ENCODE data around the gene RPE65. TPM values are rescaled to one million over a fixed set of nuclear protein-coding genes. Genes with fewer than 3 reads are reported as not detected.
"Not testable (repeated sequence)": the region's sequence is repeated elsewhere in the genome, so short reads cannot be mapped to it uniquely, and the experiment has no call there.

RPE65 gene
- total and polyA plus RNA-seq, 9 donors: 0.04 to 0.16 (median 0.09) TPM; not detected in 1

GRCh38 chr1:68484618-68485017, 34.9 kb upstream of the RPE65 start:
- no CpG with 5 or more reads among the region's 1 CpG for WGBS (ENCODE audit: insufficient coverage)
- Histone ChIP-seq H3K9me3 (replicated peaks; ENCODE audit: control insufficient read depth, low read depth, low read length) (no peaks in the 10 kb centered on the region), H3K27ac (ENCODE audit: low read length) (no peak overlapping the region), H3K4me1 (ENCODE audit: control insufficient read depth, insufficient read depth, low read length) (no peaks in the 10 kb centered on the region), H3K36me3 (ENCODE audit: control insufficient read depth, insufficient read depth, low read length) (peaks cover 8% of the 10 kb centered on the region), H3K4me3 (ENCODE audit: low read length) (no peak overlapping the region), H3K27me3 (ENCODE audit: control insufficient read depth, insufficient read depth, low read length) (no peaks in the 10 kb centered on the region)
- no peak for DNase-seq

GRCh38 chr1:68481041-68481440, 31.3 kb upstream of the RPE65 start:
- H3K27me3 ChIP-seq (ENCODE audit: control insufficient read depth, insufficient read depth, low read length): no peaks in the 10 kb centered on the region
- peaks cover 12% of the 10 kb centered on the region for H3K36me3 ChIP-seq (ENCODE audit: control insufficient read depth, insufficient read depth, low read length)
- no peaks in the 10 kb centered on the region for H3K4me1 ChIP-seq (ENCODE audit: control insufficient read depth, insufficient read depth, low read length)
- no peak overlapping the region for H3K4me3 ChIP-seq (ENCODE audit: low read length)
- no peak for DNase-seq
- H3K27ac ChIP-seq (ENCODE audit: low read length): no peak overlapping the region
- WGBS (ENCODE audit: insufficient coverage): 89% methylated on average over 1 of the region's 3 CpGs
- H3K9me3 ChIP-seq (replicated peaks; ENCODE audit: control insufficient read depth, low read depth, low read length): no peaks in the 10 kb centered on the region

- Histone ChIP-seq H3K36me3 (ENCODE audit: control insufficient read depth, insufficient read depth, low read length) (peaks cover 12% of the 10 kb centered on the region), H3K4me3 (ENCODE audit: low read length) (no peak overlapping the region), H3K9me3 (replicated peaks; ENCODE audit: control insufficient read depth, low read depth, low read length) (no peaks in the 10 kb centered on the region), H3K4me1 (ENCODE audit: control insufficient read depth, insufficient read depth, low read length) (no peaks in the 10 kb centered on the region), H3K27ac (ENCODE audit: low read length) (no peak overlapping the region), H3K27me3 (ENCODE audit: control insufficient read depth, insufficient read depth, low read length) (no peaks in the 10 kb centered on the region)
- no peak for DNase-seq
- WGBS (ENCODE audit: insufficient coverage): no CpG with 5 or more reads among the region's 2 CpGs
These were observed 29.7 kb upstream of the RPE65 start for GRCh38 chr1:68479501-68479900.

GRCh38 chr1:68478662-68479061, 28.9 kb upstream of the RPE65 start:
- no peak for DNase-seq
- Histone ChIP-seq H3K9me3 (replicated peaks; ENCODE audit: control insufficient read depth, low read depth, low read length) (no peaks in the 10 kb centered on the region), H3K4me1 (ENCODE audit: control insufficient read depth, insufficient read depth, low read length) (no peaks in the 10 kb centered on the region), H3K36me3 (ENCODE audit: control insufficient read depth, insufficient read depth, low read length) (peaks cover 12% of the 10 kb centered on the region), H3K27me3 (ENCODE audit: control insufficient read depth, insufficient read depth, low read length) (no peaks in the 10 kb centered on the region), H3K4me3 (ENCODE audit: low read length) (no peak overlapping the region), H3K27ac (ENCODE audit: low read length) (no peak overlapping the region)
- no CpG with 5 or more reads among the region's 2 CpGs for WGBS (ENCODE audit: insufficient coverage)

- H3K27ac ChIP-seq (ENCODE audit: low read length); H3K4me1 ChIP-seq (ENCODE audit: control insufficient read depth, insufficient read depth, low read length); H3K9me3 ChIP-seq (replicated peaks; ENCODE audit: control insufficient read depth, low read depth, low read length); DNase-seq; H3K27me3 ChIP-seq (ENCODE audit: control insufficient read depth, insufficient read depth, low read length); H3K4me3 ChIP-seq (ENCODE audit: low read length); H3K36me3 ChIP-seq (ENCODE audit: control insufficient read depth, insufficient read depth, low read length): not testable (repeated sequence)
- WGBS (ENCODE audit: insufficient coverage): no CpG with 5 or more reads among the region's 2 CpGs
These were observed 26.9 kb upstream of the RPE65 start for GRCh38 chr1:68476626-68477025.

GRCh38 chr1:68473060-68473459, 23.3 kb upstream of the RPE65 start:
- Histone ChIP-seq H3K9me3 (replicated peaks; ENCODE audit: control insufficient read depth, low read depth, low read length) (peaks cover 4% of the 10 kb centered on the region), H3K4me3 (ENCODE audit: low read length) (no peak overlapping the region), H3K27ac (ENCODE audit: low read length) (no peak overlapping the region), H3K4me1 (ENCODE audit: control insufficient read depth, insufficient read depth, low read length) (no peaks in the 10 kb centered on the region), H3K27me3 (ENCODE audit: control insufficient read depth, insufficient read depth, low read length) (no peaks in the 10 kb centered on the region), H3K36me3 (ENCODE audit: control insufficient read depth, insufficient read depth, low read length) (no peaks in the 10 kb centered on the region)
- no peak for DNase-seq

GRCh38 chr1:68470388-68470970, 20.7 kb upstream of the RPE65 start:
- H3K9me3 ChIP-seq (replicated peaks; ENCODE audit: control insufficient read depth, low read depth, low read length): peaks cover 4% of the 10 kb centered on the region
- DNase-seq: peak; percentile 40
- WGBS (ENCODE audit: insufficient coverage): 89% methylated on average over 1 of the region's 2 CpGs
- H3K4me3 ChIP-seq (ENCODE audit: low read length): no peak overlapping the region
- no peaks in the 10 kb centered on the region for H3K27me3 ChIP-seq (ENCODE audit: control insufficient read depth, insufficient read depth, low read length)
- H3K36me3 ChIP-seq (ENCODE audit: control insufficient read depth, insufficient read depth, low read length): no peaks in the 10 kb centered on the region
- H3K27ac ChIP-seq (ENCODE audit: low read length): no peak overlapping the region
- H3K4me1 ChIP-seq (ENCODE audit: control insufficient read depth, insufficient read depth, low read length): no peaks in the 10 kb centered on the region

GRCh38 chr1:68464891-68465290, 15.1 kb upstream of the RPE65 start:
- Histone ChIP-seq H3K4me1 (ENCODE audit: control insufficient read depth, insufficient read depth, low read length) (no peaks in the 10 kb centered on the region), H3K9me3 (replicated peaks; ENCODE audit: control insufficient read depth, low read depth, low read length) (peaks cover 6% of the 10 kb centered on the region), H3K36me3 (ENCODE audit: control insufficient read depth, insufficient read depth, low read length) (no peaks in the 10 kb centered on the region), H3K27ac (ENCODE audit: low read length) (no peak overlapping the region), H3K27me3 (ENCODE audit: control insufficient read depth, insufficient read depth, low read length) (no peaks in the 10 kb centered on the region), H3K4me3 (ENCODE audit: low read length) (no peak overlapping the region)
- DNase-seq: no peak
- 30% methylated on average over 3 of the region's 6 CpGs for whole genome bisulfite sequencing (ENCODE audit: insufficient coverage)

GRCh38 chr1:68460935-68461334, 11.2 kb upstream of the RPE65 start:
- DNase-seq: no peak
- Histone ChIP-seq H3K36me3 (ENCODE audit: control insufficient read depth, insufficient read depth, low read length) (no peaks in the 10 kb centered on the region), H3K4me3 (ENCODE audit: low read length) (no peak overlapping the region), H3K4me1 (ENCODE audit: control insufficient read depth, insufficient read depth, low read length) (no peaks in the 10 kb centered on the region), H3K9me3 (replicated peaks; ENCODE audit: control insufficient read depth, low read depth, low read length) (peaks cover 6% of the 10 kb centered on the region), H3K27ac (ENCODE audit: low read length) (no peak overlapping the region), H3K27me3 (ENCODE audit: control insufficient read depth, insufficient read depth, low read length) (no peaks in the 10 kb centered on the region)
- 90% methylated on average over 3 of the region's 4 CpGs for WGBS (ENCODE audit: insufficient coverage)

- Histone ChIP-seq H3K27ac (ENCODE audit: low read length) (no peak overlapping the region), H3K27me3 (ENCODE audit: control insufficient read depth, insufficient read depth, low read length) (no peaks in the 10 kb centered on the region), H3K4me3 (ENCODE audit: low read length) (no peak overlapping the region), H3K4me1 (ENCODE audit: control insufficient read depth, insufficient read depth, low read length) (no peaks in the 10 kb centered on the region), H3K9me3 (replicated peaks; ENCODE audit: control insufficient read depth, low read depth, low read length) (peaks cover 6% of the 10 kb centered on the region), H3K36me3 (ENCODE audit: control insufficient read depth, insufficient read depth, low read length) (no peaks in the 10 kb centered on the region)
- WGBS (ENCODE audit: insufficient coverage): no CpG with 5 or more reads among the region's 1 CpG
- no peak for DNase-seq
These were observed 10.0 kb upstream of the RPE65 start for GRCh38 chr1:68459796-68460195.

GRCh38 chr1:68459091-68459490, 9.3 kb upstream of the RPE65 start:
- no peaks in the 10 kb centered on the region for H3K4me1 ChIP-seq (ENCODE audit: control insufficient read depth, insufficient read depth, low read length)
- H3K27ac ChIP-seq (ENCODE audit: low read length): no peak overlapping the region
- H3K4me3 ChIP-seq (ENCODE audit: low read length): no peak overlapping the region
- H3K27me3 ChIP-seq (ENCODE audit: control insufficient read depth, insufficient read depth, low read length): no peaks in the 10 kb centered on the region
- no peak for DNase-seq
- no peaks in the 10 kb centered on the region for H3K36me3 ChIP-seq (ENCODE audit: control insufficient read depth, insufficient read depth, low read length)
- peaks cover 6% of the 10 kb centered on the region for H3K9me3 ChIP-seq (replicated peaks; ENCODE audit: control insufficient read depth, low read depth, low read length)
- 38% methylated on average over 1 of the region's 2 CpGs for WGBS (ENCODE audit: insufficient coverage)
